A549 (cell line): ENCODE results near the gene DLGAP1. TPM values are rescaled to one million over a fixed set of nuclear protein-coding genes. Genes with fewer than 3 reads are reported as not detected.
A peak's percentile ranks its signal among the peaks of the same experiment; 100 is the strongest.

Source experiments
- ATAC-seq, 2 experiments: fragments of 200-7000 bp in 1 of 2; fragments of >200 bp in 1 of 2; cut with Nextera tagmentation in 1 of 2; cut with Tn5 transposase in 1 of 2; 3 replicates each; pipeline versions ENCODE4 v1.8.0 to v1.9.1; 2018 to 2020; ENCODE audit warnings: mild to moderate bottlenecking in 1 of 2, moderate library complexity in 1 of 2
- CTCF ChIA-PET: fragments of 300-600 bp; sonication (Branson Sonifier 250); formaldehyde crosslinking; extraction: SDS; loops from one replicate; lab custom pipeline; 2021; ENCODE audit warnings: antibody characterized with exemption, inconsistent platforms; lab: Yijun Ruan, JAX
- POLR2A ChIA-PET: fragments of 350-600 bp; formaldehyde crosslinking; extraction: SDS; loops from one replicate; lab custom pipeline; 2021; ENCODE audit warnings: antibody characterized with exemption, inconsistent platforms; lab: Yijun Ruan, JAX
- DNase-seq, 2 experiments: peaks; one replicate each; pipeline versions ENCODE4 v3.0.0 to v3.0.0-alpha.2; 2011 to 2016; ENCODE audit warnings: low read depth in 1 of 2, low spot score in 1 of 2
- FAIRE-seq: peaks from 2 replicates; lab custom pipeline; 2011; peaks lifted over from hg19 to GRCh38; lab: Jason Lieb, UNC
- H3K27ac ChIP-seq, 2 experiments: fragments of >200 bp; sonication (Bioruptor Twin); formaldehyde crosslinking; 3 replicates each; pipeline ENCODE4 v1.5.1; 2016 to 2017
- H3K4me1 ChIP-seq: fragments of >200 bp; sonication (Bioruptor Twin); formaldehyde crosslinking; 3 replicates; pipeline ENCODE4 v1.6.1; 2016
- H3K4me2 ChIP-seq: fragments of >200 bp; sonication (Bioruptor Twin); formaldehyde crosslinking; 3 replicates; pipeline ENCODE4 v1.6.1; 2016
- H3K4me3 ChIP-seq: fragments of >200 bp; sonication (Bioruptor Twin); formaldehyde crosslinking; 3 replicates; pipeline ENCODE4 v1.5.1; 2016
- H3K9me3 ChIP-seq: fragments of >200 bp; sonication (Bioruptor Twin); formaldehyde crosslinking; 3 replicates; pipeline ENCODE4 v1.6.1; 2016
- ATOH8 ChIP-seq: fragments of 250-450 bp; sonication (Bioruptor Pico); IDR thresholded peaks from 2 replicates; pipeline ENCODE4 v1.5.0; 2020; ENCODE audit warnings: low read depth, mild to moderate bottlenecking, moderate library complexity
- CBX2 ChIP-seq: fragments of 200-600 bp; sonication (generic); IDR thresholded peaks from 2 replicates; pipeline ENCODE4 v1.6.1; 2016; ENCODE audit warnings: low read depth, mild to moderate bottlenecking, borderline replicate concordance
- CEBPB ChIP-seq, 2 experiments: fragments of >200 bp in 1 of 2; sonication (Bioruptor Twin) in 1 of 2; formaldehyde crosslinking in 1 of 2; IDR thresholded peaks; 2 replicates each; pipeline ENCODE4 v1.6.1; 2012 to 2016
- CTCF ChIP-seq: fragments of >200 bp; sonication (Bioruptor Twin); formaldehyde crosslinking; IDR thresholded peaks from 3 replicates; pipeline ENCODE4 v1.5.1; 2016
- EP300 ChIP-seq, 2 experiments: fragments of >200 bp; sonication (Bioruptor Twin); formaldehyde crosslinking; IDR thresholded peaks; 2 replicates in 1 of 2; 3 replicates in 1 of 2; pipeline ENCODE4 v1.6.1; 2016 to 2017
- GATA3 ChIP-seq: IDR thresholded peaks from 2 replicates; pipeline ENCODE4 v1.6.1; 2012; ENCODE audit warnings: borderline replicate concordance
- HOXA7 ChIP-seq: fragments of 250-450 bp; sonication (Bioruptor Pico); IDR thresholded peaks from 2 replicates; pipeline ENCODE4 v1.5.0; 2020; ENCODE audit warnings: mild to moderate bottlenecking, moderate library complexity
- JUN ChIP-seq, 2 experiments: fragments of >200 bp; sonication (Bioruptor Twin); formaldehyde crosslinking; IDR thresholded peaks; 2 replicates in 1 of 2; 3 replicates in 1 of 2; pipeline ENCODE4 v1.6.1; 2016 to 2017
- KDM1A ChIP-seq: fragments of 200-600 bp; sonication (generic); IDR thresholded peaks from 2 replicates; pipeline ENCODE4 v1.6.1; 2016; ENCODE audit warnings: low read depth, mild to moderate bottlenecking
- KDM5A ChIP-seq: fragments of 200-600 bp; sonication (generic); IDR thresholded peaks from 2 replicates; pipeline ENCODE4 v1.6.1; 2016; ENCODE audit warnings: antibody characterized with exemption, mild to moderate bottlenecking
- MAFK ChIP-seq: fragments of 450-650 bp; IDR thresholded peaks from 2 replicates; pipeline ENCODE4 v1.6.1; 2014; ENCODE audit not compliant: partially characterized antibody
- MAZ ChIP-seq: fragments of 150-350 bp; IDR thresholded peaks from 2 replicates; pipeline ENCODE4 v1.6.1; 2014; ENCODE audit warnings: antibody characterized with exemption, low read depth, low read length, borderline replicate concordance
- MYC ChIP-seq: IDR thresholded peaks from 2 replicates; pipeline ENCODE4 v1.6.1; 2012; ENCODE audit warnings: mild to moderate bottlenecking, inconsistent platforms, low read length, improper control_type of control experiment, borderline replicate concordance
- PHF8 ChIP-seq: fragments of 200-600 bp; sonication (generic); IDR thresholded peaks from 2 replicates; pipeline ENCODE4 v1.6.1; 2016; ENCODE audit warnings: low read depth, mild to moderate bottlenecking, antibody characterized with exemption, moderate library complexity, borderline replicate concordance
- RARB ChIP-seq: fragments of 250-450 bp; sonication (Bioruptor Pico); IDR thresholded peaks from 2 replicates; pipeline ENCODE4 v1.8.0; 2021; ENCODE audit warnings: mild to moderate bottlenecking, moderate library complexity
- RCOR1 ChIP-seq: fragments of 150-350 bp; IDR thresholded peaks from 2 replicates; pipeline ENCODE4 v1.6.1; 2014; ENCODE audit warnings: antibody characterized with exemption, low read length, low read depth
- RFX5 ChIP-seq: fragments of 450-650 bp; IDR thresholded peaks from 2 replicates; pipeline ENCODE4 v1.7.1; 2014; ENCODE audit warnings: antibody characterized with exemption, mild to moderate bottlenecking, moderate library complexity
- ZNF302 ChIP-seq: fragments of 250-450 bp; sonication (Bioruptor Pico); IDR thresholded peaks from 2 replicates; pipeline ENCODE4 v1.9.0; 2021; ENCODE audit warnings: inconsistent platforms, mild to moderate bottlenecking, moderate library complexity
- WGBS: methylation state at CpG from one replicate; pipeline ENCODE4 v1.1.6; 2017; ENCODE audit errors: missing lambda C conversion rate; 5-methylcytosine and 5-hydroxymethylcytosine counted together
- polyA plus RNA-seq, 4 experiments: library from polyadenylated mRNA; depleted of rRNA in 3 of 4; stranded (reverse); fragments of >200 nt; fragmentation: RNase III in 1 of 4; extraction: RNeasy Plus Mini Kit Qiagen cat#74134 plus additional on column Dnase treatment in 1 of 4; gene quantifications; 2 replicates in 3 of 4; 3 replicates in 1 of 4; pipeline ENCODE4 v1.2.3, GENCODE V29; 2011 to 2017
- TF ChIP-seq, protein P1 (sequence below): fragments of 200-600 bp; sonication (generic); IDR thresholded peaks from 2 replicates; pipeline ENCODE4 v1.6.1; 2016; ENCODE audit warnings: antibody characterized with exemption, mild to moderate bottlenecking, moderate library complexity
- TF ChIP-seq, protein P2 (sequence below): fragments of 150-350 bp; IDR thresholded peaks from 2 replicates; pipeline ENCODE4 v1.6.1; 2014; ENCODE audit warnings: low read depth, mild to moderate bottlenecking, low read length

The DLGAP1 gene
- polyA plus RNA-seq, 2 of the 4 experiments (the other 2 are of a cell fraction), result 0.04 to 0.12 TPM

- Histone ChIP-seq H3K4me3 (no peak overlapping the region), H3K4me2 (no peak overlapping the region), H3K9me3 (no peaks in the 10 kb centered on the region), H3K4me1 (no peaks in the 10 kb centered on the region), H3K27ac (peak overlapping the region in 1 of 2 experiments; percentile 41; a peak in 3 of 6 replicates)
- DNase-seq, result no peak
- ChIA-PET POLR2A (no interaction called here), CTCF (interaction anchor here (0.6 to 1.2 kb wide), 3 partner anchors 32 to 506 kb away, joined by 3 to 8 read pairs (median 3); no protein-coding TSS in a partner anchor)
- 69% methylated on average over 4 of the region's 4 CpGs for WGBS
- ATAC-seq, result no peak
- no peak for FAIRE-seq
- TF ChIP-seq GATA3 (no peak), ZNF302 (CRISPR knock-in tag) (no peak), CBX2 (no peak), HOXA7 (no peak), MAZ (no peak)
Measured at GRCh38 chr18:3803350-3803749, 651.8 kb downstream of the DLGAP1 start.

DNA sequence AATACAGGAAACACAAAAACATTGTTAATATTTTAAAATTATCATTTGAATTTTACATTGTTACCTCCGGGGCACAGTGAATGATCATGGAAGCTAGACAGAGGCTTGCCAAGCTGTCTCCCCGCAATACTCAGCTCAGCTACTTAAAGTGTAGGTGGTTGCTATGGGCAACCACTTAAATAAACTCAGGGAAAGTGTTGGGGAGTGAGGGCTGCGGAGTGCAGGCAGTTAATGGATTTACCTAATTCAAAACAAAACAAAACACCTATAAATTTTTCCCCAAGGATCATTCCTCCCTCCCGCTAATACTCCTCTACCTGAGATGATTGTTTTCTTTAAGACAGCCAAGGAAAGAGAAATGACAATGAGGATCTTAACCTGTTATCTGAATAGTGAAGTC, 655.6 kb downstream of the DLGAP1 start:
- ATAC-seq (no peak), FAIRE-seq (no peak), DNase-seq (no peak)
- ChIA-PET POLR2A (no interaction called here), CTCF (interaction anchor here (0.7 kb wide), 1 partner anchor 269 kb away, joined by 3 read pairs; no protein-coding TSS in a partner anchor)
- no peaks in the 10 kb centered on the region for H3K9me3 ChIP-seq
- WGBS, result 76% methylated on average over 4 of the region's 4 CpGs
- peaks cover 5% of the 10 kb centered on the region; the same call in 1 of the 3 replicates for H3K4me1 ChIP-seq
- H3K27ac ChIP-seq, result no peak overlapping the region
- no peak overlapping the region for H3K4me2 ChIP-seq
- TF ChIP-seq CBX2 (no peak), JUN (IDR thresholded peaks at IDR 0.05) (no peak), EP300 (IDR thresholded peaks at IDR 0.05) (no peak)
- no peak overlapping the region for H3K4me3 ChIP-seq

GRCh38 chr18:3798032-3798431, 657.1 kb downstream of the DLGAP1 start:
- POLR2A ChIA-PET, result no interaction called here
- no peak for TF ChIP-seq RCOR1
- TF ChIP-seq CEBPB (IDR thresholded peaks at IDR 0.05), result no peak
- no peak for TF ChIP-seq PHF8
- TF ChIP-seq ATOH8 (CRISPR knock-in tag), result no peak
- no peak for TF ChIP-seq CTCF
- Histone ChIP-seq H3K4me3 (no peak overlapping the region), H3K27ac (peak overlapping the region in 1 of 2 experiments; percentile 62; a peak in 2 of 6 replicates), H3K4me2 (no peak overlapping the region), H3K9me3 (no peaks in the 10 kb centered on the region), H3K4me1 (peaks cover 14% of the 10 kb centered on the region; the same call in 1 of the 3 replicates)
- no peak for DNase-seq
- FAIRE-seq, result no peak
- no peak for ATAC-seq
- 54% methylated on average over 3 of the region's 3 CpGs for WGBS
- CTCF ChIA-PET, result interaction anchor here (0.8 to 1.2 kb wide), 2 partner anchors 26 to 60 kb away, joined by 3 read pairs; no protein-coding TSS in a partner anchor

DNA sequence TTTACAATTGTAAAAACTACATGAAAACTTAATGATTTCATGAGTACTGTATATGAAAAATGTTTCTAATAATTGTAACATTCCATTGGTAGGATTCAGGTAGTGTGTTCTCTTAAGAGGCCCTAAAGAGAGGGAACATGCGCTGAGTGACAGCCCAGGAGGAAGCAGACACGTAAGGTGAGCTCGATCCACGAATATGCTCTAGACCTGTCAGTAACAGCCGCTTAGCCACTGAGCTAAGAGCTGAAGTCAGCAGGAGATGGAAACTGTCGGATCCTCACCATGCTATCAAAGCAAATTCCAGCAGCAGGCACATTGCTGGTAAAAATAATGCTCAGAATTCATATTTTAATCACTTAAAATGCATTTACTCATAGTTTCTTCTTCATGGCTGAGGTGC, 658.7 kb downstream of the DLGAP1 start:
- ChIA-PET CTCF (no interaction called here), POLR2A (no interaction called here)
- no peaks in the 10 kb centered on the region for H3K9me3 ChIP-seq

More for the DNA sequence above, 658.7 kb downstream of the DLGAP1 start:
- H3K4me2 ChIP-seq, result no peak overlapping the region
- no peak for DNase-seq
- TF ChIP-seq, protein P1, sequence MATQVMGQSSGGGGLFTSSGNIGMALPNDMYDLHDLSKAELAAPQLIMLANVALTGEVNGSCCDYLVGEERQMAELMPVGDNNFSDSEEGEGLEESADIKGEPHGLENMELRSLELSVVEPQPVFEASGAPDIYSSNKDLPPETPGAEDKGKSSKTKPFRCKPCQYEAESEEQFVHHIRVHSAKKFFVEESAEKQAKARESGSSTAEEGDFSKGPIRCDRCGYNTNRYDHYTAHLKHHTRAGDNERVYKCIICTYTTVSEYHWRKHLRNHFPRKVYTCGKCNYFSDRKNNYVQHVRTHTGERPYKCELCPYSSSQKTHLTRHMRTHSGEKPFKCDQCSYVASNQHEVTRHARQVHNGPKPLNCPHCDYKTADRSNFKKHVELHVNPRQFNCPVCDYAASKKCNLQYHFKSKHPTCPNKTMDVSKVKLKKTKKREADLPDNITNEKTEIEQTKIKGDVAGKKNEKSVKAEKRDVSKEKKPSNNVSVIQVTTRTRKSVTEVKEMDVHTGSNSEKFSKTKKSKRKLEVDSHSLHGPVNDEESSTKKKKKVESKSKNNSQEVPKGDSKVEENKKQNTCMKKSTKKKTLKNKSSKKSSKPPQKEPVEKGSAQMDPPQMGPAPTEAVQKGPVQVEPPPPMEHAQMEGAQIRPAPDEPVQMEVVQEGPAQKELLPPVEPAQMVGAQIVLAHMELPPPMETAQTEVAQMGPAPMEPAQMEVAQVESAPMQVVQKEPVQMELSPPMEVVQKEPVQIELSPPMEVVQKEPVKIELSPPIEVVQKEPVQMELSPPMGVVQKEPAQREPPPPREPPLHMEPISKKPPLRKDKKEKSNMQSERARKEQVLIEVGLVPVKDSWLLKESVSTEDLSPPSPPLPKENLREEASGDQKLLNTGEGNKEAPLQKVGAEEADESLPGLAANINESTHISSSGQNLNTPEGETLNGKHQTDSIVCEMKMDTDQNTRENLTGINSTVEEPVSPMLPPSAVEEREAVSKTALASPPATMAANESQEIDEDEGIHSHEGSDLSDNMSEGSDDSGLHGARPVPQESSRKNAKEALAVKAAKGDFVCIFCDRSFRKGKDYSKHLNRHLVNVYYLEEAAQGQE, result no peak
- no peak for TF ChIP-seq RFX5
- TF ChIP-seq, protein P2, sequence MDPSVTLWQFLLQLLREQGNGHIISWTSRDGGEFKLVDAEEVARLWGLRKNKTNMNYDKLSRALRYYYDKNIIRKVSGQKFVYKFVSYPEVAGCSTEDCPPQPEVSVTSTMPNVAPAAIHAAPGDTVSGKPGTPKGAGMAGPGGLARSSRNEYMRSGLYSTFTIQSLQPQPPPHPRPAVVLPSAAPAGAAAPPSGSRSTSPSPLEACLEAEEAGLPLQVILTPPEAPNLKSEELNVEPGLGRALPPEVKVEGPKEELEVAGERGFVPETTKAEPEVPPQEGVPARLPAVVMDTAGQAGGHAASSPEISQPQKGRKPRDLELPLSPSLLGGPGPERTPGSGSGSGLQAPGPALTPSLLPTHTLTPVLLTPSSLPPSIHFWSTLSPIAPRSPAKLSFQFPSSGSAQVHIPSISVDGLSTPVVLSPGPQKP, result no peak
- TF ChIP-seq MAFK, result no peak
- TF ChIP-seq CEBPB (IDR thresholded peaks at IDR 0.05), result no peak
- TF ChIP-seq CTCF, result no peak
- no peak for TF ChIP-seq KDM5A
- no peak for TF ChIP-seq KDM1A
- TF ChIP-seq MYC, result no peak
- no peak for TF ChIP-seq RARB (CRISPR knock-in tag)
- WGBS, result 89% methylated on average over 6 of the region's 6 CpGs
- no peak for FAIRE-seq
- no peak overlapping the region for H3K4me3 ChIP-seq
- no peak for ATAC-seq
- H3K4me1 ChIP-seq, result peaks cover 14% of the 10 kb centered on the region; the same call in 1 of the 3 replicates
- peak overlapping the region in 1 of 2 experiments; percentile 30; a peak in 1 of 6 replicates for H3K27ac ChIP-seq
